ENCODE results near the gene RADX. TPM values are rescaled to one million over a fixed set of nuclear protein-coding genes. Genes with fewer than 3 reads are reported as not detected.
"Not testable (repeated sequence)": the region's sequence is repeated elsewhere in the genome, so short reads cannot be mapped to it uniquely, and the experiment has no call there.

RADX gene
- total RNA-seq, 2 donors from 2014 or later = 9.2 to 10.6 TPM

- Mint-ChIP-seq H3K4me1 (ENCODE audit: low read depth) (no peaks in the 10 kb centered on the region), H3K9me3 (no peaks in the 10 kb centered on the region), H3K27me3 (ENCODE audit: low read depth) (peaks cover 7% of the 10 kb centered on the region), H3K4me3 (no peak overlapping the region), H3K36me3 (ENCODE audit: insufficient read depth in 2 of 2) (no peaks in the 10 kb centered on the region), H3K27ac (no peak overlapping the region)
- DNase-seq (no peak), ATAC-seq (replicated peaks in 1 of 2) (no peak)
These were observed 10.1 kb downstream of the RADX start for GRCh38 chrX:106621836-106622235.

- H3K27ac Mint-ChIP-seq = no peak overlapping the region
- H3K4me3 Mint-ChIP-seq = no peak overlapping the region
- no peaks in the 10 kb centered on the region for H3K9me3 Mint-ChIP-seq
- no peak for ATAC-seq (replicated peaks in 1 of 2)
- DNase-seq = no peak
- no peaks in the 10 kb centered on the region for H3K36me3 Mint-ChIP-seq (ENCODE audit: insufficient read depth in 2 of 2)
- no peaks in the 10 kb centered on the region for H3K4me1 Mint-ChIP-seq (ENCODE audit: low read depth)
- peaks cover under 1% of the 10 kb centered on the region for H3K27me3 Mint-ChIP-seq (ENCODE audit: low read depth)
These were observed 15.0 kb downstream of the RADX start for GRCh38 chrX:106626789-106627188.

GRCh38 chrX:106631615-106632014, 19.8 kb downstream of the RADX start:
- H3K4me3 Mint-ChIP-seq = no peak overlapping the region
- no peak overlapping the region for H3K27ac Mint-ChIP-seq
- ATAC-seq (replicated peaks in 1 of 2) (no peak), DNase-seq (no peak)
- no peaks in the 10 kb centered on the region for H3K27me3 Mint-ChIP-seq (ENCODE audit: low read depth)
- H3K9me3 Mint-ChIP-seq = no peaks in the 10 kb centered on the region
- no peaks in the 10 kb centered on the region for H3K4me1 Mint-ChIP-seq (ENCODE audit: low read depth)
- H3K36me3 Mint-ChIP-seq (ENCODE audit: insufficient read depth in 2 of 2) = no peaks in the 10 kb centered on the region

- Mint-ChIP-seq H3K36me3 (ENCODE audit: insufficient read depth in 2 of 2) (no peaks in the 10 kb centered on the region), H3K27me3 (ENCODE audit: low read depth) (peaks cover 5% of the 10 kb centered on the region), H3K27ac (no peak overlapping the region), H3K4me1 (ENCODE audit: low read depth) (no peaks in the 10 kb centered on the region), H3K9me3 (no peaks in the 10 kb centered on the region), H3K4me3 (no peak overlapping the region)
- ATAC-seq (replicated peaks in 1 of 2) (no peak), DNase-seq (no peak)
These were observed 38.0 kb downstream of the RADX start for GRCh38 chrX:106649523-106650428.

- H3K4me1 Mint-ChIP-seq (ENCODE audit: low read depth); H3K36me3 Mint-ChIP-seq (ENCODE audit: insufficient read depth in 2 of 2); H3K9me3 Mint-ChIP-seq; DNase-seq; H3K4me3 Mint-ChIP-seq; H3K27me3 Mint-ChIP-seq (ENCODE audit: low read depth); H3K27ac Mint-ChIP-seq; ATAC-seq (replicated peaks in 1 of 2): not testable (repeated sequence)
These were observed 41.8 kb downstream of the RADX start for GRCh38 chrX:106653625-106654024.

GRCh38 chrX:106670631-106671030, 58.9 kb downstream of the RADX start:
- no peaks in the 10 kb centered on the region for H3K9me3 Mint-ChIP-seq
- no peak overlapping the region for H3K4me3 Mint-ChIP-seq
- H3K27me3 Mint-ChIP-seq (ENCODE audit: low read depth) = peaks cover 24% of the 10 kb centered on the region
- no peaks in the 10 kb centered on the region for H3K36me3 Mint-ChIP-seq (ENCODE audit: insufficient read depth in 2 of 2)
- DNase-seq (no peak), ATAC-seq (replicated peaks in 1 of 2) (no peak)
- H3K27ac Mint-ChIP-seq = no peak overlapping the region
- no peaks in the 10 kb centered on the region for H3K4me1 Mint-ChIP-seq (ENCODE audit: low read depth)

- ATAC-seq (replicated peaks in 1 of 2) (no peak), DNase-seq (no peak)
- peaks cover 20% of the 10 kb centered on the region for H3K27me3 Mint-ChIP-seq (ENCODE audit: low read depth)
- H3K4me3 Mint-ChIP-seq = no peak overlapping the region
- no peaks in the 10 kb centered on the region for H3K36me3 Mint-ChIP-seq (ENCODE audit: insufficient read depth in 2 of 2)
- H3K27ac Mint-ChIP-seq = no peak overlapping the region
- H3K4me1 Mint-ChIP-seq (ENCODE audit: low read depth) = no peaks in the 10 kb centered on the region
- no peaks in the 10 kb centered on the region for H3K9me3 Mint-ChIP-seq
These were observed 60.7 kb downstream of the RADX start for GRCh38 chrX:106672527-106672926.

- H3K4me1 Mint-ChIP-seq (ENCODE audit: low read depth) = no peaks in the 10 kb centered on the region
- peaks cover 0 to 1% of the 10 kb centered on the region in 2 donors for H3K36me3 Mint-ChIP-seq (ENCODE audit: insufficient read depth in 2 of 2)
- DNase-seq = no peak
- H3K27me3 Mint-ChIP-seq (ENCODE audit: low read depth) = peaks cover 18% of the 10 kb centered on the region
- no peak overlapping the region for H3K4me3 Mint-ChIP-seq
- no peak overlapping the region for H3K27ac Mint-ChIP-seq
- no peak for ATAC-seq (replicated peaks in 1 of 2)
- peaks cover 0 to 3% of the 10 kb centered on the region in 2 donors for H3K9me3 Mint-ChIP-seq
These were observed 68.9 kb downstream of the RADX start for GRCh38 chrX:106680716-106681115.

- H3K27ac Mint-ChIP-seq = no peak overlapping the region
- ATAC-seq (replicated peaks in 1 of 2) = no peak
- DNase-seq = no peak
- H3K36me3 Mint-ChIP-seq (ENCODE audit: insufficient read depth in 2 of 2) = peaks cover 0 to 1% of the 10 kb centered on the region in 2 donors
- peaks cover 0 to 3% of the 10 kb centered on the region in 2 donors for H3K9me3 Mint-ChIP-seq
- H3K4me1 Mint-ChIP-seq (ENCODE audit: low read depth) = no peaks in the 10 kb centered on the region
- H3K27me3 Mint-ChIP-seq (ENCODE audit: low read depth) = peaks cover 46% of the 10 kb centered on the region
- no peak overlapping the region for H3K4me3 Mint-ChIP-seq
These were observed 72.4 kb downstream of the RADX start for GRCh38 chrX:106684207-106684606.

- no peaks in the 10 kb centered on the region for H3K9me3 Mint-ChIP-seq
These were observed 80.8 kb downstream of the RADX start for GRCh38 chrX:106692425-106693065.

GRCh38 chrX:106696502-106696901, 84.7 kb downstream of the RADX start:
- Mint-ChIP-seq H3K27ac (no peak overlapping the region), H3K27me3 (ENCODE audit: low read depth) (peaks cover 55% of the 10 kb centered on the region), H3K4me3 (no peak overlapping the region), H3K4me1 (ENCODE audit: low read depth) (no peaks in the 10 kb centered on the region), H3K36me3 (ENCODE audit: insufficient read depth in 2 of 2) (no peaks in the 10 kb centered on the region), H3K9me3 (no peaks in the 10 kb centered on the region)
- no peak for DNase-seq
- ATAC-seq (replicated peaks in 1 of 2) = no peak

More at GRCh38 chrX:106692425-106693065, 80.8 kb downstream of the RADX start:
- no peak overlapping the region for H3K4me3 Mint-ChIP-seq
- no peaks in the 10 kb centered on the region for H3K4me1 Mint-ChIP-seq (ENCODE audit: low read depth)
- DNase-seq (no peak), ATAC-seq (replicated peaks in 1 of 2) (no peak)
- H3K27ac Mint-ChIP-seq = no peak overlapping the region
- H3K27me3 Mint-ChIP-seq (ENCODE audit: low read depth) = peaks cover 49% of the 10 kb centered on the region
- no peaks in the 10 kb centered on the region for H3K36me3 Mint-ChIP-seq (ENCODE audit: insufficient read depth in 2 of 2)

- no peaks in the 10 kb centered on the region for H3K4me1 Mint-ChIP-seq (ENCODE audit: low read depth)
- no peak for ATAC-seq (replicated peaks in 1 of 2)
- DNase-seq = no peak
- no peaks in the 10 kb centered on the region for H3K36me3 Mint-ChIP-seq (ENCODE audit: insufficient read depth in 2 of 2)
- no peaks in the 10 kb centered on the region for H3K9me3 Mint-ChIP-seq
- peaks cover 52% of the 10 kb centered on the region for H3K27me3 Mint-ChIP-seq (ENCODE audit: low read depth)
- no peak overlapping the region for H3K4me3 Mint-ChIP-seq
- no peak overlapping the region for H3K27ac Mint-ChIP-seq
These were observed 86.9 kb downstream of the RADX start for GRCh38 chrX:106698693-106699092.

- Mint-ChIP-seq H3K27me3 (ENCODE audit: low read depth) (peaks cover 43% of the 10 kb centered on the region), H3K9me3 (no peaks in the 10 kb centered on the region), H3K36me3 (ENCODE audit: insufficient read depth in 2 of 2) (no peaks in the 10 kb centered on the region), H3K27ac (no peak overlapping the region), H3K4me1 (ENCODE audit: low read depth) (peaks cover 2% of the 10 kb centered on the region), H3K4me3 (no peak overlapping the region)
- DNase-seq = no peak
- ATAC-seq (replicated peaks in 1 of 2) = no peak
These were observed 90.9 kb downstream of the RADX start for GRCh38 chrX:106702636-106703035.

All from activated T-cell treated with anti-CD3 and anti-CD28 coated beads, Interleukin-2, amount 50 U/mL, for 72 hours (primary cell).